A549 (cell line): Measurements from ENCODE around the gene HACE1. TPM values are rescaled to one million over a fixed set of nuclear protein-coding genes. Genes with fewer than 3 reads are reported as not detected.

Source experiments
- ATAC-seq, 2 experiments: fragments of 200-7000 bp in 1 of 2; fragments of >200 bp in 1 of 2; cut with Nextera tagmentation in 1 of 2; cut with Tn5 transposase in 1 of 2; 3 replicates each; pipeline versions ENCODE4 v1.8.0 to v1.9.1; 2018 to 2020; ENCODE audit warnings: mild to moderate bottlenecking in 1 of 2, moderate library complexity in 1 of 2
- CTCF ChIA-PET: fragments of 300-600 bp; sonication (Branson Sonifier 250); formaldehyde crosslinking; extraction: SDS; loops from one replicate; lab custom pipeline; 2021; ENCODE audit warnings: antibody characterized with exemption, inconsistent platforms; lab: Yijun Ruan, JAX
- POLR2A ChIA-PET: fragments of 350-600 bp; formaldehyde crosslinking; extraction: SDS; loops from one replicate; lab custom pipeline; 2021; ENCODE audit warnings: antibody characterized with exemption, inconsistent platforms; lab: Yijun Ruan, JAX
- DNase-seq, 2 experiments: peaks; one replicate each; pipeline versions ENCODE4 v3.0.0 to v3.0.0-alpha.2; 2011 to 2016; ENCODE audit warnings: low read depth in 1 of 2, low spot score in 1 of 2
- FAIRE-seq: peaks from 2 replicates; lab custom pipeline; 2011; peaks lifted over from hg19 to GRCh38; lab: Jason Lieb, UNC
- H3K27ac ChIP-seq, 2 experiments: fragments of >200 bp; sonication (Bioruptor Twin); formaldehyde crosslinking; 3 replicates each; pipeline ENCODE4 v1.5.1; 2016 to 2017
- H3K4me1 ChIP-seq: fragments of >200 bp; sonication (Bioruptor Twin); formaldehyde crosslinking; 3 replicates; pipeline ENCODE4 v1.6.1; 2016
- H3K4me2 ChIP-seq: fragments of >200 bp; sonication (Bioruptor Twin); formaldehyde crosslinking; 3 replicates; pipeline ENCODE4 v1.6.1; 2016
- H3K4me3 ChIP-seq: fragments of >200 bp; sonication (Bioruptor Twin); formaldehyde crosslinking; 3 replicates; pipeline ENCODE4 v1.5.1; 2016
- H3K9me3 ChIP-seq: fragments of >200 bp; sonication (Bioruptor Twin); formaldehyde crosslinking; 3 replicates; pipeline ENCODE4 v1.6.1; 2016
- ATOH8 ChIP-seq: fragments of 250-450 bp; sonication (Bioruptor Pico); IDR thresholded peaks from 2 replicates; pipeline ENCODE4 v1.5.0; 2020; ENCODE audit warnings: low read depth, mild to moderate bottlenecking, moderate library complexity
- CBX8 ChIP-seq: fragments of 200-600 bp; sonication (generic); IDR thresholded peaks from 2 replicates; pipeline ENCODE4 v1.6.1; 2016
- EHF ChIP-seq: fragments of 250-450 bp; sonication (Bioruptor Pico); IDR thresholded peaks from 2 replicates; pipeline ENCODE4 v1.5.0; 2020; ENCODE audit warnings: mild to moderate bottlenecking
- HDAC2 ChIP-seq: fragments of 200-600 bp; sonication (generic); IDR thresholded peaks from 2 replicates; pipeline ENCODE4 v1.6.1; 2016
- MYC ChIP-seq: IDR thresholded peaks from 2 replicates; pipeline ENCODE4 v1.6.1; 2012; ENCODE audit warnings: mild to moderate bottlenecking, inconsistent platforms, low read length, improper control_type of control experiment, borderline replicate concordance
- PHF8 ChIP-seq: fragments of 200-600 bp; sonication (generic); IDR thresholded peaks from 2 replicates; pipeline ENCODE4 v1.6.1; 2016; ENCODE audit warnings: low read depth, mild to moderate bottlenecking, antibody characterized with exemption, moderate library complexity, borderline replicate concordance
- WGBS: methylation state at CpG from one replicate; pipeline ENCODE4 v1.1.6; 2017; ENCODE audit errors: missing lambda C conversion rate; 5-methylcytosine and 5-hydroxymethylcytosine counted together
- polyA plus RNA-seq, 4 experiments: library from polyadenylated mRNA; depleted of rRNA in 3 of 4; stranded (reverse); fragments of >200 nt; fragmentation: RNase III in 1 of 4; extraction: RNeasy Plus Mini Kit Qiagen cat#74134 plus additional on column Dnase treatment in 1 of 4; gene quantifications; 2 replicates in 3 of 4; 3 replicates in 1 of 4; pipeline ENCODE4 v1.2.3, GENCODE V29; 2011 to 2017
- small RNA-seq, 6 experiments: library from RNA; depleted of rRNA; stranded (forward); fragments of <200 nt; gene quantifications; one replicate each; pipeline ENCODE3, GENCODE V24; 2012
- TF ChIP-seq, protein P1 (sequence below): fragments of >200 bp; sonication (Bioruptor Twin); formaldehyde crosslinking; IDR thresholded peaks from 3 replicates; pipeline ENCODE4 v1.5.1; 2016

Gene HACE1
- polyA plus RNA-seq, 2 of the 4 experiments (the other 2 are of a cell fraction) = 3.4 to 9.7 TPM

GRCh38 chr6:104680539-104680938 is 179.2 kb downstream of the HACE1 start (continued):
- TF ChIP-seq, protein P1, sequence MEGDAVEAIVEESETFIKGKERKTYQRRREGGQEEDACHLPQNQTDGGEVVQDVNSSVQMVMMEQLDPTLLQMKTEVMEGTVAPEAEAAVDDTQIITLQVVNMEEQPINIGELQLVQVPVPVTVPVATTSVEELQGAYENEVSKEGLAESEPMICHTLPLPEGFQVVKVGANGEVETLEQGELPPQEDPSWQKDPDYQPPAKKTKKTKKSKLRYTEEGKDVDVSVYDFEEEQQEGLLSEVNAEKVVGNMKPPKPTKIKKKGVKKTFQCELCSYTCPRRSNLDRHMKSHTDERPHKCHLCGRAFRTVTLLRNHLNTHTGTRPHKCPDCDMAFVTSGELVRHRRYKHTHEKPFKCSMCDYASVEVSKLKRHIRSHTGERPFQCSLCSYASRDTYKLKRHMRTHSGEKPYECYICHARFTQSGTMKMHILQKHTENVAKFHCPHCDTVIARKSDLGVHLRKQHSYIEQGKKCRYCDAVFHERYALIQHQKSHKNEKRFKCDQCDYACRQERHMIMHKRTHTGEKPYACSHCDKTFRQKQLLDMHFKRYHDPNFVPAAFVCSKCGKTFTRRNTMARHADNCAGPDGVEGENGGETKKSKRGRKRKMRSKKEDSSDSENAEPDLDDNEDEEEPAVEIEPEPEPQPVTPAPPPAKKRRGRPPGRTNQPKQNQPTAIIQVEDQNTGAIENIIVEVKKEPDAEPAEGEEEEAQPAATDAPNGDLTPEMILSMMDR = no peak
- TF ChIP-seq EHF = no peak
- TF ChIP-seq ATOH8 (CRISPR knock-in tag) = no peak
- TF ChIP-seq PHF8 = no peak
- no peak for TF ChIP-seq HDAC2
- TF ChIP-seq CBX8 = no peak

DNA sequence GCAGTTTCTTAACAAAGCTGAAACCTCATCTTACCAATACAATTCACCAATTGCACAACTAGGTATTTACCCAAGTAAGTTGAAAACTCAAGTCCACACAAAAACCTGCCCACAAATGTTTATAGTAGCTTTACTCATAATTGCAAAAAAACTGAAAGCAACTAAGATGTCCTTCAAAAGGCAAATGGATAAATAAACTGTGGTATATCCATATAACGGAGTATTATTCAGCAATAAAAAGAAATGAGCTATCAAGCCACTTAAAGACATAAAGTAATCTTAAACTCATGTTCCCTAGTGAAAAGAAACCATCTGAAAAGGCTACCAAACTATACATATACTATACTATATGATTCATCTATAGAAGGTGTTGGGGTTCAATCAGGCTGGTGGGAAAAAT is 179.7 kb downstream of the HACE1 start:
- H3K4me2 ChIP-seq = no peak overlapping the region
- CTCF ChIA-PET = no interaction called here
- TF ChIP-seq MYC = no peak
- no peak for DNase-seq
- H3K4me1 ChIP-seq = no peaks in the 10 kb centered on the region
- 54% methylated on average over 1 of the region's 1 CpG for WGBS
- no peaks in the 10 kb centered on the region for H3K9me3 ChIP-seq
- POLR2A ChIA-PET = no interaction called here
- FAIRE-seq = no peak
- no peak overlapping the region for H3K27ac ChIP-seq
- ATAC-seq = no peak
- H3K4me3 ChIP-seq = no peak overlapping the region

Small RNA genes within 50 kb of the gene (small RNA-seq; reads per million reads assigned to genes)
- 0 reads per million in 6 experiments for gene RNU6-897P

Other genes with a start within 250 kb of the HACE1 start
- gene LIN28B, start 97.2 kb upstream of the HACE1 start, polyA plus RNA-seq (2011; rRNA removed) = 5.7 and 7.2 TPM in 2 replicates
- 3.0 to 3.6 TPM (median 3.6 TPM) in 3 replicates for gene LIN28B, start 97.2 kb upstream of the HACE1 start, polyA plus RNA-seq (2017; fragmentation: RNase III; extraction: RNeasy Plus Mini Kit Qiagen cat#74134 plus additional on column Dnase treatment)